Measurements from ENCODE around the gene MSANTD2. TPM values are rescaled to one million over a fixed set of nuclear protein-coding genes. Genes with fewer than 3 reads are reported as not detected.

The MSANTD2 gene
- total RNA-seq, 1 experiment from 2014 or later = 8.6 TPM

DNA sequence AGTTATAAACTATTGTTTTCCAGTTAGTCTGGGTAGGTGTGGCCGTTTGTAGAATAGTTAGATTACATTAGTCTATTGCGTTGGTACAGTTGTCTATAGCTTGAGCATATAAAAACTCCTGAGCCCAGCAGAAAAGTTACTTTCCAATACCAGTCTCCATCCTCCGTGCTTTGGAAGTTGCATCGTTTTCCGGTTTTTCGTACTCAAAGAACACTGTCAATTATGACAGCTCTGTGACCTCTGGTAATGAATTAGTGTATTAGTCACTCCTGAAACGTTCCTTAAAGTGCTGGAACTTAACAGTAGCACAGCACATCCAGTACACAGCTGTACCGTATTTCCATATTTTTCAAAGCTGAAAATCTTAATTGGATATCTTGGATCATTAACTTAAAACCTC, 808 bp upstream of the MSANTD2 start:
- ChIA-PET RAD21 (ENCODE audit: low non-redundant PET in 1 of 2, low total read pairs in 2 of 2, uncharacterized antibody in 2 of 2, unreplicated experiment in 2 of 2) (interaction anchor here in 1 of 2 experiments (0.5 kb wide), 1 partner anchor 35 kb away, joined by 6 read pairs; no protein-coding TSS in a partner anchor), POLR2A (no interaction called here), CTCF (interaction anchor here (1.3 kb wide), 1 partner anchor 23 kb away, joined by 4 read pairs; no protein-coding TSS in a partner anchor)
- Histone ChIP-seq H4K20me1 (ENCODE audit: insufficient read depth) (no peaks in the 10 kb centered on the region), H3K9me3 (ENCODE audit: control insufficient read depth in 1 of 2, insufficient read depth in 1 of 2, low read depth in 1 of 2, low read length in 2 of 2) (no peaks in the 10 kb centered on the region), H3K27ac (ENCODE audit: low read depth, low read length) (peak overlapping the region; percentile 74; the same call in 1 of the 2 replicates), H3K9me2 (ENCODE audit: insufficient read depth) (no peaks in the 10 kb centered on the region), H3K27me3 (ENCODE audit: insufficient read depth, low read length) (no peaks in the 10 kb centered on the region), H3K9ac (ENCODE audit: low read length) (peak overlapping the region; percentile 80), H3K36me3 (ENCODE audit: control insufficient read depth in 1 of 2, insufficient read depth in 2 of 2, low read length in 2 of 2) (no peaks in the 10 kb centered on the region), H3K79me2 (ENCODE audit: insufficient read depth, low read length) (peaks cover 40% of the 10 kb centered on the region), H2AFZ (ENCODE audit: low read depth, low read length, poor library complexity, severe bottlenecking) (peak overlapping the region; percentile 8), H3K4me2 (ENCODE audit: low read length) (peak overlapping the region; percentile 78), H3K4me3 (replicated peaks in 1 of 2; ENCODE audit: low read depth in 1 of 2, low read length in 2 of 2) (peak overlapping the region; percentile 73 to 75), H3K4me1 (ENCODE audit: control insufficient read depth in 1 of 2, insufficient read depth in 2 of 2, low read length in 2 of 2) (peaks cover 6 to 19% of the 10 kb centered on the region in 2 experiments; a peak in 3 of 4 replicates)
- intact Hi-C loops (cut with micrococcal nuclease) = no loop called here
- BruUV-seq (replicated peaks) = TSS peak; percentile 72
- ATAC-seq (0 out of 2 replicates have a peak, but pooled peaks have one; percentile 3), DNase-seq (ENCODE audit: low read depth, low spot score) (no peak)
- TF ChIP-seq EZH2 (IDR thresholded peaks at IDR 0.05) (no peak), FOSL1 (IDR thresholded peaks at IDR 0.05; ENCODE audit: low read depth) (no peak), SRF (IDR thresholded peaks at IDR 0.05; ENCODE audit: low read depth) (no peak), SP1 (IDR thresholded peaks at IDR 0.05; ENCODE audit: low read depth) (no peak), ZFX (IDR thresholded peaks at IDR 0.05) (no peak), YY1 (IDR thresholded peaks at IDR 0.05; ENCODE audit: extremely low read depth, insufficient replicate concordance, low read depth, low read length) (no peak), CBX3 (IDR thresholded peaks at IDR 0.05; ENCODE audit: low read depth) (no peak), ZNF274 (IDR thresholded peaks at IDR 0.05; ENCODE audit: low read depth, low read length) (no peak), ELF1 (IDR thresholded peaks at IDR 0.05; ENCODE audit: borderline replicate concordance, low read depth) (no peak), TCF7L2 (IDR thresholded peaks at IDR 0.05; ENCODE audit: borderline replicate concordance, extremely low read depth, insufficient read depth, insufficient read length) (no peak), CEBPB (IDR thresholded peaks at IDR 0.05; ENCODE audit: low read depth) (no peak), JUND (IDR thresholded peaks at IDR 0.05) (no peak), SIN3A (IDR thresholded peaks at IDR 0.05; ENCODE audit: low read depth) (no peak; the same call in 1 of the 2 replicates), RAD21 (IDR thresholded peaks at IDR 0.05; ENCODE audit: low read depth) (no peak), POLR2A (IDR thresholded peaks at IDR 0.05; ENCODE audit: borderline replicate concordance, extremely low read depth, insufficient read depth, insufficient read length) (no peak)
- TF ChIP-seq, protein P1, sequence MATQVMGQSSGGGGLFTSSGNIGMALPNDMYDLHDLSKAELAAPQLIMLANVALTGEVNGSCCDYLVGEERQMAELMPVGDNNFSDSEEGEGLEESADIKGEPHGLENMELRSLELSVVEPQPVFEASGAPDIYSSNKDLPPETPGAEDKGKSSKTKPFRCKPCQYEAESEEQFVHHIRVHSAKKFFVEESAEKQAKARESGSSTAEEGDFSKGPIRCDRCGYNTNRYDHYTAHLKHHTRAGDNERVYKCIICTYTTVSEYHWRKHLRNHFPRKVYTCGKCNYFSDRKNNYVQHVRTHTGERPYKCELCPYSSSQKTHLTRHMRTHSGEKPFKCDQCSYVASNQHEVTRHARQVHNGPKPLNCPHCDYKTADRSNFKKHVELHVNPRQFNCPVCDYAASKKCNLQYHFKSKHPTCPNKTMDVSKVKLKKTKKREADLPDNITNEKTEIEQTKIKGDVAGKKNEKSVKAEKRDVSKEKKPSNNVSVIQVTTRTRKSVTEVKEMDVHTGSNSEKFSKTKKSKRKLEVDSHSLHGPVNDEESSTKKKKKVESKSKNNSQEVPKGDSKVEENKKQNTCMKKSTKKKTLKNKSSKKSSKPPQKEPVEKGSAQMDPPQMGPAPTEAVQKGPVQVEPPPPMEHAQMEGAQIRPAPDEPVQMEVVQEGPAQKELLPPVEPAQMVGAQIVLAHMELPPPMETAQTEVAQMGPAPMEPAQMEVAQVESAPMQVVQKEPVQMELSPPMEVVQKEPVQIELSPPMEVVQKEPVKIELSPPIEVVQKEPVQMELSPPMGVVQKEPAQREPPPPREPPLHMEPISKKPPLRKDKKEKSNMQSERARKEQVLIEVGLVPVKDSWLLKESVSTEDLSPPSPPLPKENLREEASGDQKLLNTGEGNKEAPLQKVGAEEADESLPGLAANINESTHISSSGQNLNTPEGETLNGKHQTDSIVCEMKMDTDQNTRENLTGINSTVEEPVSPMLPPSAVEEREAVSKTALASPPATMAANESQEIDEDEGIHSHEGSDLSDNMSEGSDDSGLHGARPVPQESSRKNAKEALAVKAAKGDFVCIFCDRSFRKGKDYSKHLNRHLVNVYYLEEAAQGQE (IDR thresholded peaks at IDR 0.05; ENCODE audit: low read depth) = no peak
- TF ChIP-seq, protein P2, sequence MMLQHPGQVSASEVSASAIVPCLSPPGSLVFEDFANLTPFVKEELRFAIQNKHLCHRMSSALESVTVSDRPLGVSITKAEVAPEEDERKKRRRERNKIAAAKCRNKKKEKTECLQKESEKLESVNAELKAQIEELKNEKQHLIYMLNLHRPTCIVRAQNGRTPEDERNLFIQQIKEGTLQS (IDR thresholded peaks at IDR 0.05) = no peak
- TF ChIP-seq, protein P3, sequence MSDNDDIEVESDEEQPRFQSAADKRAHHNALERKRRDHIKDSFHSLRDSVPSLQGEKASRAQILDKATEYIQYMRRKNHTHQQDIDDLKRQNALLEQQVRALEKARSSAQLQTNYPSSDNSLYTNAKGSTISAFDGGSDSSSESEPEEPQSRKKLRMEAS (IDR thresholded peaks at IDR 0.05) = no peak

Data from HCT116 (cell line).